Smooth muscle cell (in vitro differentiated cells): ENCODE results near the gene CCDC24. TPM values are rescaled to one million over a fixed set of nuclear protein-coding genes. Genes with fewer than 3 reads are reported as not detected.
A peak's percentile ranks its signal among the peaks of the same experiment; 100 is the strongest.

Source experiments
- DNase-seq: peaks from one replicate; lab custom pipeline; 2025; ENCODE audit not compliant: unreplicated experiment; lab: John Stamatoyannopoulos, UW
- H2AFZ ChIP-seq: fragments of 200-600 bp; sonication (generic); 2 replicates; pipeline ENCODE4 v1.6.0; 2016; ENCODE audit warnings: antibody characterized with exemption, low read depth, mild to moderate bottlenecking
- H3F3A ChIP-seq: fragments of 200-600 bp; sonication (generic); 2 replicates; pipeline ENCODE4 v1.6.0; 2017; ENCODE audit warnings: antibody characterized with exemption, low read depth
- H3K27ac ChIP-seq: fragments of 200-600 bp; sonication (generic); 2 replicates; pipeline ENCODE4 v1.5.1; 2016; ENCODE audit warnings: low read depth, mild to moderate bottlenecking
- H3K27me3 ChIP-seq: fragments of 200-600 bp; sonication (generic); 2 replicates; pipeline ENCODE4 v1.6.1; 2016; ENCODE audit warnings: low read depth, mild to moderate bottlenecking
- H3K36me3 ChIP-seq: fragments of 200-600 bp; sonication (generic); 2 replicates; pipeline ENCODE4 v1.5.1; 2016; ENCODE audit warnings: low read depth
- H3K4me1 ChIP-seq: fragments of 200-600 bp; sonication (generic); 2 replicates; pipeline ENCODE4 v1.5.1; 2016; ENCODE audit warnings: low read depth
- H3K4me2 ChIP-seq: fragments of 200-600 bp; sonication (generic); 2 replicates; pipeline ENCODE4 v1.6.0; 2016; ENCODE audit warnings: mild to moderate bottlenecking
- H3K4me3 ChIP-seq: fragments of 200-600 bp; sonication (generic); 2 replicates; pipeline ENCODE4 v1.5.1; 2016; ENCODE audit warnings: mild to moderate bottlenecking
- H3K79me2 ChIP-seq: fragments of 200-600 bp; sonication (generic); 2 replicates; pipeline ENCODE4 v1.6.0; 2016; ENCODE audit warnings: low read depth, mild to moderate bottlenecking
- H3K9ac ChIP-seq: fragments of 200-600 bp; sonication (generic); 2 replicates; pipeline ENCODE4 v1.6.0; 2016; ENCODE audit warnings: low read depth
- H3K9me3 ChIP-seq: fragments of 200-600 bp; sonication (generic); replicated peaks from 2 replicates; pipeline ENCODE4 v1.5.1; 2016; ENCODE audit warnings: low read depth
- H4K20me1 ChIP-seq: fragments of 200-600 bp; sonication (generic); 2 replicates; pipeline ENCODE4 v1.6.0; 2016; ENCODE audit warnings: low read depth
- CTCF ChIP-seq: fragments of 200-600 bp; sonication (generic); IDR thresholded peaks from 2 replicates; pipeline ENCODE4 v1.5.1; 2017; ENCODE audit warnings: borderline replicate concordance, mild to moderate bottlenecking, antibody characterized with exemption; ENCODE audit not compliant: insufficient read depth, poor library complexity, severe bottlenecking
- WGBS: methylation state at CpG from one replicate; pipeline ENCODE4 v1.1.7; 2016; ENCODE audit warnings: low lambda C conversion rate; 5-methylcytosine and 5-hydroxymethylcytosine counted together
- polyA plus RNA-seq: library from polyadenylated mRNA; unstranded; fragments of >200 nt; fragmentation: Nextera tagmentation; extraction: Ambion mirVana; gene quantifications from 2 replicates; pipeline ENCODE4 v1.2.1, GENCODE V29; 2016
- total RNA-seq: library from RNA; depleted of rRNA; stranded (reverse); fragments of >200 nt; gene quantifications from 2 replicates; pipeline ENCODE4 v1.2.3, GENCODE V29; 2014

The CCDC24 gene
- total and polyA plus RNA-seq, 2 experiments from 2014 or later: 6.5 to 11.4 TPM

GRCh38 chr1:43986712-43987111 lies 4.7 kb upstream of the CCDC24 start:
- H4K20me1 ChIP-seq: peaks cover 32% of the 10 kb centered on the region
- H3K79me2 ChIP-seq: peaks cover 2% of the 10 kb centered on the region
- H3K9ac ChIP-seq: no peak overlapping the region
- H3K27me3 ChIP-seq: no peaks in the 10 kb centered on the region
- H3F3A ChIP-seq: peaks cover 6% of the 10 kb centered on the region
- no peak for DNase-seq
- H3K4me3 ChIP-seq: no peak overlapping the region
- peak overlapping the region; percentile 4 for H3K27ac ChIP-seq
- no peaks in the 10 kb centered on the region for H3K9me3 ChIP-seq
- H3K36me3 ChIP-seq: no peaks in the 10 kb centered on the region
- H3K4me2 ChIP-seq: no peak overlapping the region
- TF ChIP-seq CTCF: no peak
- H3K4me1 ChIP-seq: peaks cover 5% of the 10 kb centered on the region
- WGBS: 84% methylated on average over 6 of the region's 6 CpGs
- H2AFZ ChIP-seq: no peak overlapping the region

- H3K9ac ChIP-seq: no peak overlapping the region
- H3K4me2 ChIP-seq: no peak overlapping the region
- no peak overlapping the region for H3K4me3 ChIP-seq
- no peak overlapping the region for H2AFZ ChIP-seq
- TF ChIP-seq CTCF: no peak
- H4K20me1 ChIP-seq: peaks cover 28% of the 10 kb centered on the region
- no peaks in the 10 kb centered on the region for H3K79me2 ChIP-seq
- no peaks in the 10 kb centered on the region for H3K27me3 ChIP-seq
- DNase-seq: no peak
- H3K9me3 ChIP-seq: no peaks in the 10 kb centered on the region
- peaks cover 9% of the 10 kb centered on the region for H3F3A ChIP-seq
- peaks cover 5% of the 10 kb centered on the region for H3K4me1 ChIP-seq
- H3K36me3 ChIP-seq: no peaks in the 10 kb centered on the region
- WGBS: 83% methylated on average over 6 of the region's 6 CpGs
- peak overlapping the region; percentile 4 for H3K27ac ChIP-seq
Observed at GRCh38 chr1:43987159-43987902, 4.1 kb upstream of the CCDC24 start.

- no peak for DNase-seq
- peak overlapping the region; percentile 51 for H3K4me3 ChIP-seq
- no peaks in the 10 kb centered on the region for H3K79me2 ChIP-seq
- no peaks in the 10 kb centered on the region for H3K27me3 ChIP-seq
- H2AFZ ChIP-seq: no peak overlapping the region
- peaks cover 5% of the 10 kb centered on the region for H3K4me1 ChIP-seq
- H3F3A ChIP-seq: peaks cover 16% of the 10 kb centered on the region
- H3K4me2 ChIP-seq: peak overlapping the region; percentile 95
- H3K9ac ChIP-seq: peak overlapping the region; percentile 57
- 80% methylated on average over 19 of the region's 19 CpGs for WGBS
- no peaks in the 10 kb centered on the region for H3K9me3 ChIP-seq
- no peaks in the 10 kb centered on the region for H3K36me3 ChIP-seq
- peak overlapping the region; percentile 55 for H3K27ac ChIP-seq
- TF ChIP-seq CTCF: no peak
- peaks cover 4% of the 10 kb centered on the region for H4K20me1 ChIP-seq
Observed at GRCh38 chr1:43990271-43991199, 864 bp upstream of the CCDC24 start.
